BLaER1 (cell line): ENCODE results near the gene SH3TC1.

Experiments
- H3K27ac ChIP-seq: shearing (Covaris generic); formaldehyde crosslinking; 2 replicates; pipeline ENCODE4 v1.8.1; 2022
- H3K27me3 ChIP-seq: shearing (Covaris generic); formaldehyde crosslinking; 2 replicates; pipeline ENCODE4 v1.8.1; 2022
- H3K36me3 ChIP-seq: shearing (Covaris generic); formaldehyde crosslinking; 2 replicates; pipeline ENCODE4 v1.8.1; 2022
- H3K4me1 ChIP-seq: shearing (Covaris generic); formaldehyde crosslinking; 2 replicates; pipeline ENCODE4 v1.8.1; 2022
- H3K4me2 ChIP-seq: shearing (Covaris generic); formaldehyde crosslinking; 2 replicates; pipeline ENCODE4 v1.8.1; 2022
- H3K4me3 ChIP-seq: shearing (Covaris generic); formaldehyde crosslinking; 2 replicates; pipeline ENCODE4 v1.8.1; 2022
- H3K9ac ChIP-seq: shearing (Covaris generic); formaldehyde crosslinking; 2 replicates; pipeline ENCODE4 v1.8.1; 2022
- H3K9me3 ChIP-seq: shearing (Covaris generic); formaldehyde crosslinking; 2 replicates; pipeline ENCODE4 v1.8.1; 2022
- H4K20me1 ChIP-seq: shearing (Covaris generic); formaldehyde crosslinking; 2 replicates; pipeline ENCODE4 v1.8.1; 2022
- Cebpa-rat ChIP-seq: shearing (Covaris generic); IDR thresholded peaks from 2 replicates; pipeline ENCODE4 v1.8.1; 2022

The SH3TC1 gene

GRCh38 chr4:8211737-8212581, 12.9 kb downstream of the SH3TC1 start:
- Histone ChIP-seq H3K36me3 (peaks cover 83% of the 10 kb centered on the region), H3K9me3 (no peaks in the 10 kb centered on the region), H3K4me2 (peak overlapping the region; percentile 26; the same call in 1 of the 2 replicates), H3K4me3 (no peak overlapping the region), H3K27ac (peak overlapping the region; percentile 30; the same call in 1 of the 2 replicates), H3K9ac (no peak overlapping the region), H4K20me1 (peaks cover 86% of the 10 kb centered on the region), H3K27me3 (no peaks in the 10 kb centered on the region), H3K4me1 (peaks cover 81% of the 10 kb centered on the region)
- TF ChIP-seq Cebpa-rat = no peak

DNA sequence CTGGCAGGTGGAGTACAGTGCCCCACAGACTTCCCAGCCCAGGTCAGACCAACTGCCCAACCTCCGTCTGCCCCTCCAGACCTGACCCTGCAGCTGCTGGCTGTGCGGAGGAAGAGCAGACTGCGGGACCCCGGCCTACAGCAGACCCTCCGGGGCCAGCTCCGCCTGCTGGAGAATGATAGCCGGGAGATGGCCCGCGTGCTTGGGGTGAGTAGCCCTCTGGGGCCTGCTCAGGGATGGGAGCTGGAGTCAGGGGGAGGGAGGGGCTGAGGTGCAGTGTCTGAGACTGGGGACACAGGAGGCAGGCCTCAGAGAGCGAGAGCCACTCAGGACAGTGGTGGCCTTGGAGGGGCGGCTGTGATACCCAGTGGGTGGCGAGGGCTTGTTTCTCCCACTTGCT, 13.5 kb downstream of the SH3TC1 start:
- Histone ChIP-seq H3K27ac (peak overlapping the region; percentile 30; the same call in 1 of the 2 replicates), H3K4me1 (peaks cover 74% of the 10 kb centered on the region), H3K27me3 (no peaks in the 10 kb centered on the region), H3K9me3 (no peaks in the 10 kb centered on the region), H3K9ac (no peak overlapping the region), H3K36me3 (peaks cover 84% of the 10 kb centered on the region), H3K4me2 (no peak overlapping the region), H3K4me3 (no peak overlapping the region), H4K20me1 (peaks cover 86% of the 10 kb centered on the region)
- TF ChIP-seq Cebpa-rat = no peak

- Histone ChIP-seq H3K4me2 (no peak overlapping the region), H4K20me1 (peaks cover 86% of the 10 kb centered on the region), H3K4me1 (peaks cover 70% of the 10 kb centered on the region), H3K9me3 (no peaks in the 10 kb centered on the region), H3K27ac (no peak overlapping the region), H3K36me3 (peaks cover 84% of the 10 kb centered on the region), H3K4me3 (no peak overlapping the region), H3K9ac (no peak overlapping the region), H3K27me3 (no peaks in the 10 kb centered on the region)
- TF ChIP-seq Cebpa-rat = no peak
Observed at GRCh38 chr4:8213121-8213520, 14.0 kb downstream of the SH3TC1 start.

GRCh38 chr4:8214136-8214535, 15.0 kb downstream of the SH3TC1 start:
- Histone ChIP-seq H3K27me3 (no peaks in the 10 kb centered on the region), H3K27ac (no peak overlapping the region; the same call in 1 of the 2 replicates), H3K4me3 (no peak overlapping the region), H4K20me1 (peaks cover 83% of the 10 kb centered on the region), H3K4me1 (peaks cover 61% of the 10 kb centered on the region), H3K4me2 (no peak overlapping the region), H3K9me3 (no peaks in the 10 kb centered on the region), H3K9ac (no peak overlapping the region), H3K36me3 (peaks cover 85% of the 10 kb centered on the region)
- TF ChIP-seq Cebpa-rat = no peak

DNA sequence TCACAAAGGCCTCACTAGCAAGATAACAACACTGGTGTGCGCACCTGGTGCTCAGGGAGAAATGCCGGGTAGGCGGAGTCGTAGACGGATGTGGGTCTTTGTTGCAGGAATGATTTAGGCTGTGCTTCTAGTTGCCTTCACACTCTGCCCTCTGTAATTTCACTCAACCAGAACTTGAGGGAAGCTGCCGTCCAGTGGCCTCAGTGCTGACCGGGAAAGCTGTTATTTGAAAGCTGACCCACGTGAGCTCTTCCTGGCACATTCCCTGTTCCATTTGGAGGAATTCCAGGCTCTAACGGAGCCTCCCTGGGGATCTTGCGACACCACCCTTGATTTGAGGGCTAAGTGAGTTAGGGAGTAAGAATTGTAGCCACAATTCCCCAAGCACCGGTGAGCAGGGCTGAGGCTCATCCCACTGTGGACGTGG, 15.9 kb downstream of the SH3TC1 start:
- no peaks in the 10 kb centered on the region for H3K27me3 ChIP-seq
- no peak overlapping the region for H3K4me3 ChIP-seq
- H3K36me3 ChIP-seq = peaks cover 85% of the 10 kb centered on the region
- no peak for TF ChIP-seq Cebpa-rat
- H3K4me1 ChIP-seq = peaks cover 53% of the 10 kb centered on the region
- peaks cover 80% of the 10 kb centered on the region for H4K20me1 ChIP-seq
- peak overlapping the region; percentile 40 for H3K4me2 ChIP-seq
- H3K9ac ChIP-seq = no peak overlapping the region
- H3K9me3 ChIP-seq = no peaks in the 10 kb centered on the region
- H3K27ac ChIP-seq = no peak overlapping the region

- Histone ChIP-seq H3K4me1 (peaks cover 52% of the 10 kb centered on the region), H3K4me2 (no peak overlapping the region), H4K20me1 (peaks cover 86% of the 10 kb centered on the region), H3K4me3 (no peak overlapping the region), H3K27ac (no peak overlapping the region), H3K9ac (no peak overlapping the region), H3K9me3 (no peaks in the 10 kb centered on the region), H3K36me3 (peaks cover 92% of the 10 kb centered on the region), H3K27me3 (no peaks in the 10 kb centered on the region)
- no peak for TF ChIP-seq Cebpa-rat
Observed at GRCh38 chr4:8215641-8216442, 16.8 kb downstream of the SH3TC1 start.

DNA sequence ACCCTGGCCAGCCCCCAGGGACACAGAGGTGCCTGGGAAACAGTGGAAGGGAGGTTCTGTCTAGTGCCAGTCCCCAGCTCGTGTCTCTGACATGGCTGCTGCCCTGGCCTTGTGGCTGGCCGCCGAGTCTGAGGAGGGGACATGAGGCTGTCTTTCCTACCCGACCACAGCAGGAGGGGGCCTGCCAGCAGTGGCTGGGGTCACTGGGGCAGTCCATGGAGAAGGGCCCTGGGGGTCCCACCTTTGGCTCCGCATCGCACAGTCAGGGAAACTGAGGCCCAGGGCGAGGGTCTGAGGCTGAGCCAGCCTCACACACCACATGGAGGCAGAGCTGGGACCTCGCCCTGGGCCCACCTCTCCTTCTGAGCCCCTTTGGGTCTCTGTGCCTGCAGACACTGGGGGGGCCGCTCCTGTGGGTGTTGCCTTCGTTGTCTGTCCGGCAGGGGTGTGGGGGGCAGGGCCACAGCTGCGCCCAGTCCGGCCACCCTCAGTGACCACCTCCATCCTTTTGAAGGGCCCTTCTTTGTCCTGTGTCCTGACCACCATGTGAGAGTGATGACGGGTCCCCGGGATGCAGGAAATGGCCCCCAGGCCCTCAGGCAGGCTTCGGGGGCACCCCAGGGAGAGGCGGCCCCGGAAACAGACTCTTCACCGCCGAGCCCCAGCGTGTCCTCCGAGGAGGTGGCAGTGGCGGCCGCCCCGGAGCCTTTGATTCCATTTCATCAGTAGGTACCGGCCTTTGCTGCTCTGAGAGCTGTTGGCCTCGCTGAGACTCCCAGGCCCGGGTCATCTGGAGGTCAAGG, 17.6 kb downstream of the SH3TC1 start:
- Histone ChIP-seq H3K36me3 (peaks cover 93% of the 10 kb centered on the region), H3K4me1 (peaks cover 57% of the 10 kb centered on the region), H3K4me2 (no peak overlapping the region), H3K4me3 (no peak overlapping the region), H3K27me3 (no peaks in the 10 kb centered on the region), H3K9me3 (no peaks in the 10 kb centered on the region), H3K27ac (no peak overlapping the region), H3K9ac (no peak overlapping the region), H4K20me1 (peaks cover 86% of the 10 kb centered on the region)
- no peak for TF ChIP-seq Cebpa-rat

DNA sequence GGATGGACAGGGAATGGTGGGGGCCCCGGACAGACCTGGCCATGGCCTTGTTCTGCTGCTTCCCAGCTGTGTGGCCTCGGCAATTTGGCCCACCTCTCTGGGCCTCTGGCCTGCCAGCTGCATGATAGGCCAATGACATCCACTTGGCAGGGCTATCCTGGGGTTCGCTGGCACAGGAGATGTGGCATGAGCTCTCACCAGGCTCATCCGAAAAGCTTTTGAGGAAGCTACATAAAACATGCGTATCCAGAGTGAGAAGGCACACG, 18.1 kb downstream of the SH3TC1 start:
- peaks cover 93% of the 10 kb centered on the region for H3K36me3 ChIP-seq
- H3K4me3 ChIP-seq = no peak overlapping the region
- H3K4me2 ChIP-seq = no peak overlapping the region
- no peak for TF ChIP-seq Cebpa-rat
- peaks cover 81% of the 10 kb centered on the region for H4K20me1 ChIP-seq
- no peak overlapping the region for H3K9ac ChIP-seq
- H3K27me3 ChIP-seq = no peaks in the 10 kb centered on the region
- no peaks in the 10 kb centered on the region for H3K9me3 ChIP-seq
- no peak overlapping the region for H3K27ac ChIP-seq
- H3K4me1 ChIP-seq = peaks cover 57% of the 10 kb centered on the region

GRCh38 chr4:8217871-8218270, 18.8 kb downstream of the SH3TC1 start:
- H3K4me3 ChIP-seq = no peak overlapping the region
- H3K4me2 ChIP-seq = no peak overlapping the region
- H3K36me3 ChIP-seq = peaks cover 93% of the 10 kb centered on the region
- H3K27me3 ChIP-seq = no peaks in the 10 kb centered on the region
- peaks cover 50% of the 10 kb centered on the region for H3K4me1 ChIP-seq
- no peaks in the 10 kb centered on the region for H3K9me3 ChIP-seq
- peaks cover 76% of the 10 kb centered on the region; the same call in 1 of the 2 replicates for H4K20me1 ChIP-seq
- TF ChIP-seq Cebpa-rat = no peak
- H3K9ac ChIP-seq = no peak overlapping the region
- no peak overlapping the region for H3K27ac ChIP-seq
